ENCODE results near the gene PKD2.
"Not testable (repeated sequence)": the region's sequence is repeated elsewhere in the genome, so short reads cannot be mapped to it uniquely, and the experiment has no call there.

Gene PKD2

DNA sequence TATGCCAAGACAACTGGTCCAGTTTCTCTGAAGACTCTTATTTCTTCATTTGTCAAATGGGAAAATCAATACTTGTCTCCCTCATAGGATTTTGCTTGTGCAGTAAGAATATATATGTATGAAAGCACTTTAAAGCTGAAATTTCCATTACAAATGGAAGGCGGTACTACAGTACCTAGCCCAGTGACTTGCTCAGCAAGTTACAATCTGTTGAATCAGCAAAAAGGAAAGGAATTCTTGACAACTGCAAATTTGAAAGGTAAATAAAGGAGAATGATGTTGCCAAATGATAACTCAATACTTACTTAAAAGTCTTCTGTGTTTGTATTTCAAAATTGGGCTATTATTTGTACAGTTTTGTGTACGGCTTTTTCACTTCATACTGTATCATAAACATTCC lies 71.1 kb downstream of the PKD2 start:
- no peak for FAIRE-seq

DNA sequence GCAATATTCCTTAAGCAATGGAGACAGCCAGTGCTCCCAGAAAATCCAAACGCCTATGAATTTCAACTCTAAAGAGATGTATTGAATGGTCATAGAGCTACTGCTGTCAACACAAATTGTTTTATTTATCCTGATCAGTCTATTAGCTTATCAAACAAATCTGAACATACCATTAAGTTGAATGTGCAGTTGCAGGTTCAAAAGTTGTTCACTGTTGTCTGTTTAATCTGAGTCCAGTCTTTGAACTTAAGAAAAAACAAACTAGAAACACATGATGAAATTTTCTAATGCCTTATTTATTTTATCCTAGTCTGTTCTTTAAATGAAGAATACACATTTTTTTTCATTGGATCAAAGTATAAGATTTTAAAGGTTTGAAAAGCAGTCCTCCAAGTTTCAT lies 73.2 kb downstream of the PKD2 start:
- no peak for FAIRE-seq

DNA sequence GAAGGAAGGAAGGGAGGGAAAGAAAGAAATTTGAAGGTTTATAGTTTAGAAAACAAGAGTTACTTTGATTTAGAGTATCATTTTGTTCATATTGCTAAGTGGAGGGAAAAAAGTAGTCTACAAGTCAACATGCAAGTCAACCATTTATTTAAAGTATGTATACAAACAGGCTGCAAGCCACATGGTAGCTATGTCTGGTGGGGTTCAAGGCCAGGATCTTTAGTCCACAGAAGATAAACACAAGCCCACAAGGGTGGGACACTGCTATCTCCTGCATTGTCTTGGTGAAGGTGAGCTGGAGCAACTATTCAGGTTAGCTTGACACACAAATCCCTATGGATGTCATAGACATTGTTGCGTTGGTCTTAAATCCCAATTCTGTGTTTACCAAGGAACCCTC lies 79.6 kb downstream of the PKD2 start:
- FAIRE-seq: no peak

GRCh38 chr4:88090898-88091297 lies 83.5 kb downstream of the PKD2 start:
- FAIRE-seq: no peak

DNA sequence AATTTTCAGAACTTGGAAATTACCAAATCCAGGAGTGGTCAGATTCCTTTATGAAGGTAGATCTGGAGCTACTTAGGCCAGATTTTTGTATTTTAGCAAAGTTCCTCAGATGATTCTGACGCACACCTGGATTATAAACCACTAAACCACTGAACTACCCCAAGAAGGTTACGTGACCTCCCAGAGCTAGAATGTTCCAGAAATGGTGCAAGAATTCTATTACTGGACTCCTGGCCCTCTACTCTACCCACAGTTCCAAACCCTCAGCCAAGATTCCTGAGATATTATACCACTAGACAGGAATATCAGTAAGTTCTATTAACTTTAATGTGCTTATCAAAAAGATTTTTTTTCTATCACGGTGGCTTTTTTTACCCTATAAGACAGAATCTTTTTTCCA lies 83.9 kb downstream of the PKD2 start:
- no peak for FAIRE-seq

DNA sequence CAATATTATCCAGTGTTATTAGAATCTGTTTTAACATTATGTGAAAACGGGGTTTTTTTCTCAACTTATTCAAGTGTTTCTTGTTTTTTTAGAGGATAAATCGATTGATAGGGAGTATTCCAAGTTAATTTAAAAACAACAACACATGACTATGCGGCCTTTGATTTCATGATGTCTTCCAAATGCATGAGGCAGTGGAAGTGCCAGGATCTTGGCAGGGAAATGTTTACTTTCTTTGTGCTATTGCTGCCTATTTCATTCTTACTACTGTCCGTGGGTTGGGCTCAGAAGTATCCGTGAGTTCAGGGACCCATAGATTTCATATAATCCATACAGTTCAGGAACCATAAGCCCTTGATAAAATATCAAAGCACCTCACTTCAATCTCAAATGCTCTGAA lies 86.4 kb downstream of the PKD2 start:
- FAIRE-seq: no peak

DNA sequence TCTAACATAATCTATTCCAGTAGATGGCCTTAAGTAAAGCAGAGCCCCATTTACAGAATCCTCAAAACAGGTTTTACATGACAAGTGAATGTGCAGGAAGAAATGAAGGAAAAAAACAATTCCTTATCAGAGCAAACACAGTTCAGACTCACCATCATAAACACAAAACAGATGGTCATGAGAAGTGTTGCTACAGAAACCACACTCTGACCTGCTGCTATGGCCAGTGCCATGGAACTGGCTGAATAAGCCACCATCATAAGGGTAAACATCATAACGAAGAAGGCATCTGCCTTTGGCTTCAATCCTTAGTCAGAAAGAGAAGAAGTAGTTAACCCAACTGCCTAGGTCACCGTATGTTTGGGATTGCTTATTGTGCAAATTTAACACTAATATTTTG lies 89.9 kb downstream of the PKD2 start:
- FAIRE-seq: peak; percentile 49

DNA sequence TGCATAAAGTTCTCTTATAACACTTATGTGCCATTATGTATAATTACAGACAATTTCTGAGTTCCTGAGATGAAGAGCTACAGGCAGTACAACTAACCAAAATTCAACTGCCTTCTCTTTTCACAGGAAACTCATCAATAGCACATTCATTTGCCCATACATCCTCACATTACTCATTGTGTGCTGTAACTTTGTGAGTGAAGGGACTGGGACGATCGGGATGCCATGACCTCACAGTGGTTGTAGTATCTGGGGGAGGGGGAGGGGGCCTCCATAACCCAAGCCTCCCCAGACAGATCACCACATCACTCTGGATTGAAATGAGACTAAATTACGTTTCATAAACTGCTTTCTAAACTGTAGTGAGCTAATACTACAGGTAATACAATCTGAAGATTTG lies 90.3 kb downstream of the PKD2 start:
- no peak for FAIRE-seq

GRCh38 chr4:88098993-88099752 lies 91.7 kb downstream of the PKD2 start:
- no peak for FAIRE-seq

- no peak for FAIRE-seq
Observed at GRCh38 chr4:88101165-88101564, 93.7 kb downstream of the PKD2 start.

DNA sequence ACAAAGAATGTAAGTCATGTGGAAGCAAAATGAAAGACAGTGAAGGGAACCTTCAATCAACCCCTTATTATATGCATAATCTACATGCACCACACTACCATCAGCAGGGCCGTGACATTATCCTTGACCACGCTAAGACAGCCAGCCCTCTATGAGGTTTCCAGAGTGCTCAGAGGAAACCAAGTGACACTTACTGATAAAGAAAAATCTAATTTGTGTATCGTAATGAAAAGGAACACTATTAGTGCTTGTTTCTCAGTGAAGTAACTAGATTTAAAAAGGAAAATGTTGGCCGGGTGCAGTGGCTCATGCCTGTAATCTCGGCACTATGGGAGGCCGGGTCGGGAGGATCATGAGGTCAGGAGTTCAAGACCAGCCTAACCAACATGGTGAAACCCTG lies 94.6 kb downstream of the PKD2 start:
- FAIRE-seq: no peak

- FAIRE-seq: no peak
Observed at GRCh38 chr4:88104902-88105610, 97.6 kb downstream of the PKD2 start.

GRCh38 chr4:88106205-88106604 lies 98.8 kb downstream of the PKD2 start:
- FAIRE-seq: no peak

- FAIRE-seq: no peak
Observed at GRCh38 chr4:88107406-88108107, 100.1 kb downstream of the PKD2 start.

DNA sequence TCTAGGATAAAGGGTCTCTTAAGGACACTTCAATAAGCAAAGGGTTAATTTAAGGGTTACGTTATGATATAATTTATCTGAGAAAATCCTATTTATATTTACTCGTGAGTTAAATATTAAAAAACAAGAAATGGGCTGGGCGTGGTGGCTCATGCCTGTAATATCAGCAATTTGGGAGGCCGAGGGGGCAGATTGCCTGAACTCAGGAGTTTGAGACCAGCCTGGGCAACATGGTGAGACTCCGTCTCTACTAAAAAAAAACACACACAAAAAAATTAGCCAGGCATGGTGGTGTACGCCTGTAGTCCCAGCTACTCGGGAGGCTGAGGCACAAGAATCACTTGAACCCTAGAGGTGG lies 100.7 kb downstream of the PKD2 start:
- FAIRE-seq: not testable (repeated sequence)

- no peak for FAIRE-seq
Observed at GRCh38 chr4:88108747-88109122, 101.3 kb downstream of the PKD2 start.

DNA sequence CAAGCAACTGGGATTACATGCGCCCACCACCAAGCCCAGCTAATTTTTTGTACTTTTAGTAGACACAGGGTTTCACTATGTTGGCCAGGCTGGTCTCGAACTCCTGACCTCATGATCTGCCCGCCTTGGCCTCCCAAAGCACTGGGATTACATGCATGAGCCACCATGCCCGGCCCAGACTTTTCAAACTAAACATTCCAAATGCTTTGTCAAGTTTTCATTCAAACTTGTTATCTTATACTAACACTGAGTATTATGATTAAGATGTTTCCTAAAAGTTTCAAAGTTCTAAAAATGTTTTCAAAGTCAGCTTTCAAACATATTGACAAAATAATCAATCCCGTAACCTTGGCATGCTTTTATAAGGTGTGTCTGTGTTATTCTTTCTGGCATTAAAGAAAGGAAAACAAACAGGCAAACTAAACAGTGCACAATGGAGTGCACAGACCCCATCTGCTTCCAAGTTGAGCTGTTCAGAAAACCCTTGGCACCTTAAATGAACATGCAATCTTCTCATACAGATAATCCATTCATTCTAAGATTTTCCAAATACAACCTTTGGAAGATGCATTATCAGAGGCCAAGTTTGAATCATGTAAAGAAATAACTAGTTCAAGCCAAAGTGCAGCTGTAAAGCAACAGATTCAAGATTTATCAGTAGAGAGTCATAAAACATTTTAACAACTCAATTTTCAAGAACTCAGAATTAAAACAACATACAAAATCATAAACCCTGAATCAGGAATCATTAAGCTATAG lies 101.9 kb downstream of the PKD2 start:
- FAIRE-seq: no peak

DNA sequence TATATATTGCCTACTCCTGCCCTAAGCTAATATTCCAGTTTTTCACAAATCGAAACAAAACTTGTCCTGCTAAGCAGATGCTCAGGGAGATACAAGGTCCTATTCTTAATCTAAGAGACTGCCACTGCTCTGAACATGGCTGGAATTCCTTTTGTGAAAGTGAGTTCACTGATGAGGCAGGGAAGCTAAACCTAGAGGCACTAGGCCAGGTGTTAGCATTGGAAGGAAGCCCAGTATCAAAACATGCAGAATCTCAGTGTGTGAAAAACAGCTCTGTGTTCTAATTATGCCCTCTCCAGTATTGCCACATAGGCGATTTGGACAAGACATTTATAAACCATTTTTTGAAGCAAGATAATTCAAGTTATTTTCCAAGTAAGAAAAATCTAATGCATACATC lies 103.4 kb downstream of the PKD2 start:
- FAIRE-seq: no peak

- FAIRE-seq: no peak
Observed at GRCh38 chr4:88112856-88113255, 105.4 kb downstream of the PKD2 start.

- no peak for FAIRE-seq
Observed at GRCh38 chr4:88115587-88115986, 108.2 kb downstream of the PKD2 start.

GRCh38 chr4:88119943-88120342 lies 112.5 kb downstream of the PKD2 start:
- no peak for FAIRE-seq

GRCh38 chr4:88122260-88122659 lies 114.8 kb downstream of the PKD2 start:
- FAIRE-seq: not testable (repeated sequence)

Data from islet of Langerhans (tissue), 1 donor.